IgD-negative memory B cell (primary cell): ENCODE measurements around the gene TAS2R30. TPM values are rescaled to one million over a fixed set of nuclear protein-coding genes. Genes with fewer than 3 reads are reported as not detected.

ENCODE experiments used
- H3K27ac Mint-ChIP-seq, 3 donors: one replicate each; pipeline ENCODE4 v1.8.0; 2020 to 2022; ENCODE audit warnings: mild to moderate bottlenecking in 3 of 3, mixed read lengths in 3 of 3, moderate library complexity in 1 of 3
- H3K27me3 Mint-ChIP-seq: one replicate; pipeline ENCODE4 v1.8.0; 2021; ENCODE audit warnings: mixed read lengths
- H3K36me3 Mint-ChIP-seq: one replicate; pipeline ENCODE4 v1.8.0; 2020; ENCODE audit warnings: mild to moderate bottlenecking, mixed read lengths
- H3K4me1 Mint-ChIP-seq, 3 donors: one replicate each; pipeline ENCODE4 v1.8.0; 2020 to 2022; ENCODE audit warnings: mixed read lengths in 3 of 3, mild to moderate bottlenecking in 1 of 3
- H3K4me3 Mint-ChIP-seq, 4 donors: one replicate each; pipeline ENCODE4 v1.8.0; 2020 to 2022; ENCODE audit warnings: mild to moderate bottlenecking in 4 of 4, mixed read lengths in 4 of 4, moderate library complexity in 3 of 4
- H3K9me3 Mint-ChIP-seq, 3 donors: one replicate each; pipeline ENCODE4 v1.8.0; 2020 to 2021; ENCODE audit warnings: mixed read lengths in 3 of 3, mild to moderate bottlenecking in 1 of 3
- polyA plus RNA-seq: library from polyadenylated mRNA; unstranded; fragments of 300-500 nt; fragmentation: Illumina TruSeq; gene quantifications from one replicate; pipeline ENCODE4 v1.2.3, GENCODE V29; 2021

The TAS2R30 gene, protein sequence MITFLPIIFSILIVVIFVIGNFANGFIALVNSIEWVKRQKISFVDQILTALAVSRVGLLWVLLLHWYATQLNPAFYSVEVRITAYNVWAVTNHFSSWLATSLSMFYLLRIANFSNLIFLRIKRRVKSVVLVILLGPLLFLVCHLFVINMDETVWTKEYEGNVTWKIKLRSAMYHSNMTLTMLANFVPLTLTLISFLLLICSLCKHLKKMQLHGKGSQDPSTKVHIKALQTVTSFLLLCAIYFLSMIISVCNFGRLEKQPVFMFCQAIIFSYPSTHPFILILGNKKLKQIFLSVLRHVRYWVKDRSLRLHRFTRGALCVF
- 0.13 TPM for polyA plus RNA-seq

DNA sequence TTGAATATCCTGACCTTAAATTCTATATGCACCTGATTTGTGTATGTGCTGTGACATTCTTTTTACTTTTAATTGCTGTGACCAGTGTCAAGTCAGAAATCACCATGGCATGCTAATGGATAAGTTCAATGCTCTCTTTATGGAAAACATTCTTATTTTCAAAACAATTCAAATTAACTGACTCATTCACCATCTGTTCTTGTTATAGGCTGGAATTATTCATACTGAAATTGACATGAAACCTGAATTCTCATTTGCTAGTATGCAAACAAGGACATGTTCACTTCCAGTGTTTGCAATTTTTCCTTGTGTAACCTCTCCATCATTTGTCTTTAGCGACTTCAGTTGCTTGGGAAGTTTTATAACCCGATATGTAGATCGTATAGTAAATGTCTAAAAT, at the start of gene TAS2R30:
Gene TAS2R30 (minus strand): TSS at position 340 of the 400 bp plus-strand sequence. CDS start 400 bp downstream, outside the sequence.
- Mint-ChIP-seq H3K27ac (peak within 1 kb of the TSS in 1 of 3 donors; percentile 13), H3K9me3 (no peaks in the 10 kb centered on the region), H3K4me3 (peak within 1 kb of the TSS in 1 of 4 donors; percentile 29), H3K4me1 (peaks cover 11 to 16% (median 12%) of the 10 kb centered on the region in 3 donors), H3K36me3 (peaks cover 12% of the 10 kb centered on the region), H3K27me3 (no peaks in the 10 kb centered on the region)

DNA sequence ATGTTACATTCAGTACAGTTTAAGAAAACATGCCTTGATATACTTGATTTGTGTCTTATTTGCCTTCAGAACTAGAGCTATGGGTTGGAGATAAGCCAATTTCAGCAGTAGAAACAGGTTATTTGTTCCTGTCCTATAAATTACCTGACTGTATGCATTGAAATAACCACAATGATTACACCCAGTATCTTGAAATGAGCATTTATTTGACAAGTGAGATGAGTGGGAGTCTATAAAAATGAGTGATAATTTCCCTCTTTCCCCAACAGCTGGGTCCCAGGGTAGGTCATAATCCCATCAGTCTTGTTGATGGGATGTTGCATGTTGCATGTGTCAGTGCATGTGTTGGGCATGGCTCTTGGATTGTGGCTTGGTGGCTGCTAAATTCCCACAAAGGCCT, 48.6 kb upstream of the TAS2R30 start:
- H3K36me3 Mint-ChIP-seq, result peaks cover 6% of the 10 kb centered on the region

DNA sequence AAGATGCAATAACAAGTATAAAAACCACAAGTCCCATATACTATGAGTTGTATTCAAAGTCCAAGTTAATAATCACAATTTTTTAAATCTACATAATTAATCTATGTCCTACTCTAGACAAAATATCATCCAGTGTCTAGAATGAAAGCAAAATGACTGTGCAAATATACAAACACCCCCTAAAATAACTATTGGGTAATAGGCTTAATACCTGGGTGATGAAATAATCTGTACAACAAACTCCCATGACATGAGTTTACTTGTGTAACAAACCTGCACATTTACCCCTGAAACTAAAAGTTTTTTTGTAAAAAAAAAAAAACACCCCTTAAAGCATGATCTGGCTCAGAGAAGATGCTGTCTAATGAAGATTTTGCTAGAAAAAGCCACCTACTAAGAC, 48.1 kb upstream of the TAS2R30 start:
- Mint-ChIP-seq H3K4me3 (no peak overlapping the region), H3K36me3 (peaks cover 6% of the 10 kb centered on the region), H3K9me3 (no peaks in the 10 kb centered on the region), H3K27ac (no peak overlapping the region), H3K4me1 (peaks cover 1 to 5% (median 3%) of the 10 kb centered on the region in 3 donors), H3K27me3 (no peaks in the 10 kb centered on the region)

More for the DNA sequence above, 48.6 kb upstream of the TAS2R30 start:
- Mint-ChIP-seq H3K27me3 (no peaks in the 10 kb centered on the region), H3K9me3 (no peaks in the 10 kb centered on the region), H3K4me3 (no peak overlapping the region), H3K4me1 (peaks cover 1 to 5% (median 3%) of the 10 kb centered on the region in 3 donors), H3K27ac (no peak overlapping the region)

DNA sequence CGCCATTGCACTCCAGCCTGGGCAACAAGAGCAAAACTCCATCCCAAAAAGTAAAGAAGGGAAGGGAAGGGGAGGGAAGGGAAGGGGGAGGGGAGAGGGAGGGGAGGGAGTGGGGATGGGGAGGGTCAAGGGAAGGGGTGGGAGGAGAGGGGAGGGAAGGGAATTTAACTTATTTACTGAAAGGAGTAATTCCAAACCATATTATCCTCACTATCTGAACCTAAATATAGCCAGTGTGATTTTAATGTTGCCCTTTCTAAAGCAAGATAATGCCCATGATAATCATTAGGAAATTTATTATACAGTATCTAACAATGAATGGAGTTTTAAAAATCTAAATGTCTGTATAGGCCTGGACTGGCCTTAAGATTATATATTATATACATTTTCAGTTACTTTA, 43.8 kb upstream of the TAS2R30 start:
- H3K36me3 Mint-ChIP-seq, result peaks cover 9% of the 10 kb centered on the region
- no peak overlapping the region for H3K4me3 Mint-ChIP-seq
- H3K4me1 Mint-ChIP-seq, result peaks cover 2 to 7% (median 4%) of the 10 kb centered on the region in 3 donors
- H3K9me3 Mint-ChIP-seq, result no peaks in the 10 kb centered on the region
- no peaks in the 10 kb centered on the region for H3K27me3 Mint-ChIP-seq
- H3K27ac Mint-ChIP-seq, result no peak overlapping the region

DNA sequence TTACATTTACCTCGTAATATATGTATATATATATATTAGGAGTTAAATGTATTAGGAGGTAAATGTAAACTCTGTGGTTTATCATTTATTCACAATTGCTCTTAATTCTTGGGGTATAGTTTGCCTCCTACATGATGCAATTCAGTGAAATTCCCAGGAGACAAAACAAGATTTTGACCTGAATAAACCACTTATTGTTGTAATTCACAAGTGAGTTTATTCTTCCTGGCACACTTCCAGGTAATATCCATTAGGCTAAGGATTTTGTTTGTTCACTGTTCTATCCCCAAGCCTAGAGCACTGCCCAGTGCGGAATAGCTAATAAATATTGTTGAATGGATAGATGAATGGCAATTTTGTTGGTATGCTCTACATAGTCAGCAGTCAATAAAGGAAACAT, 39.6 kb upstream of the TAS2R30 start:
- Mint-ChIP-seq H3K27ac (no peak overlapping the region), H3K4me1 (peaks cover 19 to 39% (median 29%) of the 10 kb centered on the region in 3 donors), H3K36me3 (peaks cover 5% of the 10 kb centered on the region), H3K27me3 (no peaks in the 10 kb centered on the region), H3K9me3 (no peaks in the 10 kb centered on the region), H3K4me3 (no peak overlapping the region)

DNA sequence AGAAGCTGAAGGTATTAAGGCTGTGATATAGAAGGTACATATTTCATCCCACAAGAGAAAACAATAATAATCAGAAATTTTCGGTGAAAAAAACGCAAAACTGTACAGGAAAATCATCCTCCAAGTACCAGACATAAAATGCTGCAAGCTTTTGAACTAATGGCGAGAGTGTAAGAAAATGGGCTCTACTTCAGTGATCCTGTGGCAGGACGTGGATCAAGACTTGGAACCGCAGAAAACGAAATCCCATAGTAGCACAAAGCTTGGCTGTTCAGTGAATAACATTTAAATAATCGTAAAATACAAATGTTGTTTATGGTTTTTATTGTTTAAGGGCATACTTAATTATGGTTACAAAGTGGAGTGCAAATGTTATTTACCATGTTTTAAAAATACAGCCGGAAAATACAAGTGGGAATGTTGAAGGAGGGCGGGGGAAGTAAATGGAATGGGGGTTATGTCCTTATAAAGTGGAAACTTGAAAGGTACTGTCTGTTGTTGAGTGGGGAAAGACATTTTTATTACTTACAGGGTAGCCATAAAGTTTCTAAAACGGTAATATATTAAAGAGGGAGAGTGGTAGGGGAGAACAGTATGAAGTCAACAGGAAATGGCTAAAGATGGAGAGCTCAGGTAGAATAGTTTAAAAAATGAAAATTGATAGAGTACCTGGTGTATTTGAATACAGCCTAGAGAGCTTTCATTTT, 37.7 kb upstream of the TAS2R30 start:
- no peaks in the 10 kb centered on the region for H3K27me3 Mint-ChIP-seq
- peaks cover 22 to 55% (median 40%) of the 10 kb centered on the region in 3 donors for H3K4me1 Mint-ChIP-seq
- H3K4me3 Mint-ChIP-seq, result peak overlapping the region; percentile 95 to 100 (median 98)
- H3K27ac Mint-ChIP-seq, result peak overlapping the region; percentile 90 to 99 (median 91)
- peaks cover 8% of the 10 kb centered on the region for H3K36me3 Mint-ChIP-seq
- H3K9me3 Mint-ChIP-seq, result no peaks in the 10 kb centered on the region

DNA sequence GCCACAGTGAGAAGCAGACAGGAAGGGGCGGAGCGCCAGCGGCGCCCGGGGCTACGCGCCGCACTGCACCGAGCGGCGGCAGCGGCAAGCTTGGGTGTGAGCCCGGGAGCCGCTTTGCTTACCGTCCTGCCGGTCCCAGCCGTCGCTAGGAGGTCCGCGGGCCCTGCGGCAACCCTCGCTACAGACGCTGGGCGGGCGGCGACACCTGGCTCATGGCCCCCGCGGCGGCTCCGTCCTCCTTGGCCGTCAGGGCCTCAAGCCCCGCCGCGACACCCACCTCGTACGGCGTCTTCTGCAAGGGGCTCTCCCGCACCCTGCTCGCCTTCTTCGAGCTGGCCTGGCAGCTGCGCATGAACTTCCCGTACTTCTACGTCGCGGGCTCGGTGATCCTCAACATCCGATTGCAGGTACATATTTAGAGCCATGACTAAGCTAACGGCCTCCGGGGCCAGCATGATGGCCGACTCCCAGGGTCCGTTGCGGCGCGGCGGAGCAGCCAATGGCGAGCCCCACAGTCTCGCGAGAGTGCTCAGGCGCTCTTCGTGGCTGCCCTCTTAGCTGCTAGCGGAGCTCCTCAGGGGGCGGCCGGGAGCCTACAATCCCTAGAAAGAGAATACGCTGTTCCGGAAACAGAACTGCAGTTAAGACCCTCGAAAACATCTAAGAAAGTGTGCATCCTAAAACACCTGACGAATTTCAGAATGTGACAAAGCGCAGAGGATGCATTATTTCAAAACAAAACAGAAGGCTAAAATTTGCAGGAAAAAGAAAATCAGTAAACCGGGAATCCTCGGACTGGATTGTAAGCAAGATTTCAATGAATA, 36.9 kb upstream of the TAS2R30 start, which contains the start of gene SMIM10L1:
Gene SMIM10L1 (plus strand): TSS at position 50 of the 824 bp plus-strand sequence. CDS start 163 bp downstream, at position 213.
- Mint-ChIP-seq H3K4me1 (peaks cover 22 to 56% (median 45%) of the 10 kb centered on the region in 3 donors), H3K36me3 (peaks cover 9% of the 10 kb centered on the region), H3K9me3 (no peaks in the 10 kb centered on the region), H3K27me3 (no peaks in the 10 kb centered on the region), H3K27ac (peak within 1 kb of the TSS; percentile 90 to 99 (median 91)), H3K4me3 (peak within 1 kb of the TSS; percentile 95 to 100 (median 98))

DNA sequence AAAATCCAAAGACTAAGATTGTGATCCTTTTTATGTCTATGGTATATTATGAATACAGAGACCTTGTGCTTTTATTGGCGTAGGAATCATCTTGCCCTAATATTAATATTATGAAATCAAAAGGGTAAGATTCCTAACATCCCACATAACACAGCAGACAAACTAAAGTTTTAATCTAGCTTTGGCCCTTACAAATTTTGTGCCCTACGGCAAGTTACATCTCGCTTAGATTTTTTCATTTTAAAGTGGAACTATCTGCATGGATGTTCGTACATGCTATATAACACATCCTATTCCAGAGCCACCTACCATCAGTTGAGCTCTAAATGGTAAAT, 36.3 kb upstream of the TAS2R30 start:
- Mint-ChIP-seq H3K27me3 (no peaks in the 10 kb centered on the region), H3K4me3 (peak overlapping the region; percentile 95 to 100 (median 98)), H3K36me3 (peaks cover 7% of the 10 kb centered on the region), H3K9me3 (no peaks in the 10 kb centered on the region), H3K27ac (peak overlapping the region; percentile 53 to 91 (median 90)), H3K4me1 (peaks cover 22 to 51% (median 45%) of the 10 kb centered on the region in 3 donors)

DNA sequence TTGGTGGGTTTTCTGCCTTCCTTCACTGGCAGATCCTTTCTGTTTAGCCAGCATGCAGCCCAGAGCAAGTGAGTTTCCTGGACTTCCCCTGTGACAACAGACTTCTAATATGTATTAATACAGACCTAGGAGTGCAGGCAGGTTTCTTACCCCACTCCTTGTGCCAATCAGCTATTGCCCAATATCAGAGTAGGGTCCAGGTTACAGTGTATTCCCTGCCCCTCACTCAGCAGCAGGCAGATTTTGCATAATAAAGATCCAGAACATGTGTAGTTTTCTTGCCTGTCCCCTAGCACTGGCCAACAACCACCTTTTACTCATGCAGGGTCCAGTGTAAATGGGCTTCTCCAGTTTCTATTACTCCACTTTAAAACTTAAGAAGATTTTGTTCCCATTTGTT, 31.9 kb upstream of the TAS2R30 start:
- H3K27ac Mint-ChIP-seq, result peak overlapping the region in 1 of 3 donors; percentile 48
- H3K36me3 Mint-ChIP-seq, result peaks cover 13% of the 10 kb centered on the region
- H3K9me3 Mint-ChIP-seq, result no peaks in the 10 kb centered on the region
- H3K4me3 Mint-ChIP-seq, result no peak overlapping the region
- no peaks in the 10 kb centered on the region for H3K27me3 Mint-ChIP-seq
- peaks cover 21 to 65% (median 53%) of the 10 kb centered on the region in 3 donors for H3K4me1 Mint-ChIP-seq

DNA sequence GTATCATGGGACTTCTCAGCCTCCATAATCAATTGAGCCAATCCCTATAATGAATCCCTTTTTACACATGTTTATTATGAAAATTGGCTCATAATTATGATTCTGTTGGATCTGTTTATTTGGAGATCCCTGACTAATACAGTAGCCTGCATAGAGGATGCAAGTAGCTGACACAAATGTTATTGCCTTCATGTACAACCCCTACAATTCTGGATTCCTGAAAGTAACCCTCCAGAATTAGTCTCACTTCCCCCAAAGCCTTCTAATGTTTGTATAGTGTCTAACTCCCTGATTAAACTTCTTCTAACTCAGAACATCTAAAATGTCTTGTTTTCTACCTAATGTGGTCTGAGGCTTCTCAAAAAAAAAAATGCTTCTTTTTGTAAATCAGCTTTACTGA, 29.9 kb upstream of the TAS2R30 start:
- Mint-ChIP-seq H3K27me3 (no peaks in the 10 kb centered on the region), H3K9me3 (no peaks in the 10 kb centered on the region), H3K27ac (no peak overlapping the region), H3K4me3 (no peak overlapping the region), H3K4me1 (peaks cover 14 to 60% (median 44%) of the 10 kb centered on the region in 3 donors), H3K36me3 (peaks cover 21% of the 10 kb centered on the region)

DNA sequence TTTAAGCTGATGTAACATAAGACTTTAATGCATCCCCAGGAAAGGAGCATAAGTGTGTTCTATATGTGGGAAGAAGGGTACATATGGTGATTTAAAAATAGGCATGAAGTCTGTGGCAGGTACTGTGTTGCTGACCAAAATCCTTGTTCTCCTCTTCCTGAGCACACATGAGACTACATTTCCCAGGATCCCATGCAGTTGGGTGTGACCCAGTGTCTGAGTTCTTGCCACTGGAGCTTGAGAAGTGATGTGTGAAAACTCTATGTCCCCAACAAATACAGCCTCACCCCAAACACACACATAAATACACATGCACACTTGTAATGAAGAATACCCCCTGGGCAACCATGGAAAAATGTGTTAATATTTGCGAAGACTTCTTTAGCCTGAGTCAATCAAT, 28.1 kb upstream of the TAS2R30 start:
- Mint-ChIP-seq H3K27ac (no peak overlapping the region), H3K4me1 (peaks cover 13 to 49% (median 32%) of the 10 kb centered on the region in 3 donors), H3K36me3 (peaks cover 24% of the 10 kb centered on the region), H3K27me3 (no peaks in the 10 kb centered on the region), H3K4me3 (peak overlapping the region in 1 of 4 donors; percentile 20), H3K9me3 (no peaks in the 10 kb centered on the region)

DNA sequence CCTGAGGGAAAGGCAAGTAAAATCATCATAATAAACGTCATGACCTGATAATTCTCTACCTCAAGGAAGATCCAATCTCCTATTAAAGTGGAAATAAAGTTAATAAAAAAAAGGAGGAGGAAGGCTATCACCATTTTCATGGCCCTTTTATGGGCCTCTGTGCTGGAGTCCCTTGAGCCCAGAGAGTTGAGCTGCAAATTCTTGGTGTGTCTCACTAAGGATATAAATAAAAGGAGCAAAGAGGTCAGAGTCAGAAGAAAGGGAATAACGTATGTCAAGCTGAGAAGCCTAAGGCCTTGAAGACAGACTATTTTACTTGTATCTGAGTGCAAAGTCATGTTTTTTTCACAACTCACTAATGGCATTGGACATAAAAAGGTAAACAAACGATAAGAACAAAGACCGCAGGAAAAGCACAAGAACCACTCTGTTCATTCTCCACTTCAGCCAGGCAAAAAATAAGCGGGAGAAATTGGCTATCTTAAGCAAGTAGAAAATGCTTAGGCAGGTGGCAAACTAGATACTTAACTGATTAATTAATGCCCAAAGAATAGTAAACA, 24.5 kb upstream of the TAS2R30 start:
- H3K4me1 Mint-ChIP-seq, result peaks cover 10 to 34% (median 19%) of the 10 kb centered on the region in 3 donors
- H3K27me3 Mint-ChIP-seq, result no peaks in the 10 kb centered on the region
- peaks cover 2 to 4% (median 3%) of the 10 kb centered on the region in 3 donors for H3K9me3 Mint-ChIP-seq
- H3K36me3 Mint-ChIP-seq, result peaks cover 24% of the 10 kb centered on the region
- H3K4me3 Mint-ChIP-seq, result no peak overlapping the region
- H3K27ac Mint-ChIP-seq, result no peak overlapping the region

DNA sequence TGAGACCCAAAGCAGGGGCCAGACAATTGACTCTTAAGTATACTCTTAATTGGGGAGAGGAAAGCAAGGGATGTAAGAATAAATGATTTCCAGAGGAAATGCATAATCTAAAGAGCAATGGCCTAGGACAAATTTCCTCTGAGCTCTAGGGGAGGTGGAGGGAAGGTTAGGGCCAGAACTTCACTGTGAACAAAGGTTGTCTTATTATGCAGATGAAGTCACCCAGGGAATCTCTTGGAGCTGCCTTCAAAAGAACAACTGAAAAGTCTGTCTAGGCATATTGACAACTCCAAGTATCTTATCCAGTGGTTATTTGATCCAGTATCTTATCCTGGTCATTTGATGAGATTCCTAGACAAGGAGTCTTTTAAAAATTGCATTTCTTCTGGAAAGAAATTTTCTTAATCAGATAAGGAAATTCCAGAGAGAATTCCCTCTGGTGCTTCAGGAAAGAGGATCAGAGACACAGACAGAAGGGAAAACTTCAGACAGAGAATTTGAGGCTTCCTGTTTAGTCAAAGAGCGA, 20.0 kb upstream of the TAS2R30 start:
- peaks cover 2 to 9% (median 3%) of the 10 kb centered on the region in 3 donors for H3K9me3 Mint-ChIP-seq
- H3K4me3 Mint-ChIP-seq, result no peak overlapping the region
- peaks cover 22% of the 10 kb centered on the region for H3K36me3 Mint-ChIP-seq
- no peak overlapping the region for H3K27ac Mint-ChIP-seq
- H3K4me1 Mint-ChIP-seq, result peaks cover 2 to 13% (median 7%) of the 10 kb centered on the region in 3 donors
- no peaks in the 10 kb centered on the region for H3K27me3 Mint-ChIP-seq

DNA sequence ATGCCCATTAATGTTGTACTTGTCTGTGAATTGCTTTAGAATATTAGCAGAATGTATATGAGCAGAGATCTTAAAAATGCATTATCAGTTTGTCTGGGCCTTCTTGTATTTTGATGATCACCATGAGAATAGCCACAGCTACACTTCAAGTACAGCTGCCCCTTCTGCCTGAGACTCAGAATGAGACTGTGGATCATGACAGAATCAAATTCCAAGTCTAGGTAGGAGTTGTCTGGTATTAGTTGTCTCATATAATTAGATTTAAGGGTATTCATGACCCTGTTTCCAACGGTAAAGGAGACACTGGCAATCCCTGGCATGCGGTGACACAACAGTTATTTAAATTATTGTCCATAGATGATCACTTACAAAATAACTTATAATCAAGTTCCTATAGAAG, 18.3 kb upstream of the TAS2R30 start:
- Mint-ChIP-seq H3K9me3 (peaks cover 2 to 9% (median 3%) of the 10 kb centered on the region in 3 donors), H3K27ac (no peak overlapping the region), H3K36me3 (peaks cover 18% of the 10 kb centered on the region), H3K4me1 (peaks cover 0 to 5% (median 4%) of the 10 kb centered on the region in 3 donors), H3K27me3 (no peaks in the 10 kb centered on the region), H3K4me3 (no peak overlapping the region)
